Measurements from ENCODE around the gene GNAQ.

DNA sequence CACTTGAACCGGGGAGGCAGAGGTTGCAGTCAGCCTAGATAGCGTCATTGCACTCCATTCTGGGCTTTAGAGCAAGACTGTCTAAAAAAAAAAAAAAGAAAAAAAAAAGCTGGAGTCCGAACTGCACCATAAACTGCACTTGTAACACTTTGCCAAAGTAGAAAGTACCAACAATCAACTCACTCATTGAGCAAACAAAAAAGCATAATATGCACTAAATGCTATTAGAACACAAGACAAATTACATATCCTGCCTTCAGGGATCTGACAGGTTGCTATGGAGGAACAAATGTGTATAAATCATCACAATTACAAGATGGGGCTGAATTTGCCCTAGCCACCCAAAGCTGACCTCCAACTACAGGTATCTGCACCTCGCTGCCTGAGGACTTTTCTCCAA is 27.9 kb downstream of the GNAQ start:
- TF ChIP-seq, protein P1, sequence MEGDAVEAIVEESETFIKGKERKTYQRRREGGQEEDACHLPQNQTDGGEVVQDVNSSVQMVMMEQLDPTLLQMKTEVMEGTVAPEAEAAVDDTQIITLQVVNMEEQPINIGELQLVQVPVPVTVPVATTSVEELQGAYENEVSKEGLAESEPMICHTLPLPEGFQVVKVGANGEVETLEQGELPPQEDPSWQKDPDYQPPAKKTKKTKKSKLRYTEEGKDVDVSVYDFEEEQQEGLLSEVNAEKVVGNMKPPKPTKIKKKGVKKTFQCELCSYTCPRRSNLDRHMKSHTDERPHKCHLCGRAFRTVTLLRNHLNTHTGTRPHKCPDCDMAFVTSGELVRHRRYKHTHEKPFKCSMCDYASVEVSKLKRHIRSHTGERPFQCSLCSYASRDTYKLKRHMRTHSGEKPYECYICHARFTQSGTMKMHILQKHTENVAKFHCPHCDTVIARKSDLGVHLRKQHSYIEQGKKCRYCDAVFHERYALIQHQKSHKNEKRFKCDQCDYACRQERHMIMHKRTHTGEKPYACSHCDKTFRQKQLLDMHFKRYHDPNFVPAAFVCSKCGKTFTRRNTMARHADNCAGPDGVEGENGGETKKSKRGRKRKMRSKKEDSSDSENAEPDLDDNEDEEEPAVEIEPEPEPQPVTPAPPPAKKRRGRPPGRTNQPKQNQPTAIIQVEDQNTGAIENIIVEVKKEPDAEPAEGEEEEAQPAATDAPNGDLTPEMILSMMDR (IDR thresholded peaks at IDR 0.05; ENCODE audit: low read depth, low read length, poor library complexity, severe bottlenecking): no peak
- no peak for TF ChIP-seq EZH2phosphoT487 (IDR thresholded peaks at IDR 0.05; ENCODE audit: borderline replicate concordance, low read length)

Measured in DOHH2 (cell line).